Islet of Langerhans (tissue), 1 donor: ENCODE measurements around the gene CCDC85C.
A peak's percentile ranks its signal among the peaks of the same experiment; 100 is the strongest.

ENCODE experiments used
- FAIRE-seq: peaks from one replicate; lab custom pipeline; 2011; peaks lifted over from hg19 to GRCh38; lab: Jason Lieb, UNC

Gene CCDC85C

DNA sequence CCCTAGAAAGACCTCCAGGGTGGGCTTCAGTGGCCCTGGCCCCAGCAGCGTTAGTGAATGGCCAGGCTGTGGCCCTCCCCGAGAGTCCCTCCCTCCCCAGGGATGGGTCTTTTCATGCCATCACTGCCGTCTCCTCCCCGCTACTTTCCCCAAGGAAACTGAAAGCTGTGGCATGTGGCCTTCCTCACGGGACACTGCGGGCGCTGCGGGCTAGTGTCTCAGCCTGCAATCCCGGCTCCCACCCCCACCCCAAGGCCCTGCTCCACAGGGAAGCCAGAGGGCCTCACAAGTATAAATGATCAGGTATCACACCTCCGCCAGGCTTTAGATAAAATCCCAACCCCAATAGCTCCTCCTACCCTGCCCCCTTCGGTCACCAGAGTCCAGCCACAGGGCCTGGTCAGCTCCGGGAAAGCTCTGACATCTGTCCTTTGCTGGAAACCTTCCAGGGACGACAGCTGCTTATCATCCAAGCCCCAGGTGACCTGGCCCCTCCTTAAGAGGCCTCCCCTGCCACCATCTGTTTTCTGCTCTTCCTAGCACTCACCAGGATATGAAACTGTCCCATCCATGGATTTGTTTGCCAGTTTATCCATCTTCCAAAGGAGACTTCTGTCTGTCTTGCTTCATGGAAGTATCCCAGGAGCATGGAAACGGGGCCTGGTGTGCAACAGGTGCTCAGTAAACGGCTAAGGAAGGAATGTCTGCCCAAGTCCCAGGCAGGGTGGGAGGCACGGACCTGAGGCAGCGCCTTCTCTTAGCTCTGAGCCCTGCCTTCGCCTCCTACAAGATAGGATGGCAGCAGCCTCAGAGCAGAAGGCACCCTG is 31.6 kb downstream of the CCDC85C start:
- FAIRE-seq = peak; percentile 87

DNA sequence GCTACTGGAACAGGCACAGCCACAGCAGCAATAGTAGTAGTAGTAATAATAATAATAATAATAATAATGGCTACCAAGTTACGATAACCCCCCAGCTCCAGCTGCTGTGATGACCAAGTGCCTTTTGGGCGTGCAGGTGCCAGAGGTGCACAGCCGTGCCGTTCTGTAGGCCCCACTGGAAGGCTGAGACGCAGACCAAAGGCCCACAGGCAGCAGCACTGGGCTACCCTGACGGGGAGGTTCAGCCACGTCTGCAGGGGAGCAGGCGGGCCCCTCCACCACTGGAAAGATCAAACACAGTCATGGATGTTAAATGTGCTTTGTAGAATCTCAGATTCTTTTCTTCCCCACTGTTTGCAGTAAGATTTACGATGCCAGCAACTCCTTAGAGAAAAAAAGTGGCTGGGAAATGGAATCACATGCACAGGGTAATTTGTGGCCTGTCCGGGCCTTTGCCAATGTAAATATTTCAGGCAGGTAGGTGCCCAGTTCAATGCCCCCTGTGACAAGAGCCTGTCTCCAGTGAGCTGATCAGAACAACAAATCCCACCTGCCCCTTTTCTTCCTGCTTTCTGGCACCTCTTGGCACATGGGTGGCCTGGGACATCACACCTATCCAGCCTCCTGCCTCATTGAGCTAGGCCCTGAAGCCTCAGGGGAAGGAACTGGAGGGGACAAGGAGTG is 32.6 kb downstream of the CCDC85C start:
- FAIRE-seq = no peak

DNA sequence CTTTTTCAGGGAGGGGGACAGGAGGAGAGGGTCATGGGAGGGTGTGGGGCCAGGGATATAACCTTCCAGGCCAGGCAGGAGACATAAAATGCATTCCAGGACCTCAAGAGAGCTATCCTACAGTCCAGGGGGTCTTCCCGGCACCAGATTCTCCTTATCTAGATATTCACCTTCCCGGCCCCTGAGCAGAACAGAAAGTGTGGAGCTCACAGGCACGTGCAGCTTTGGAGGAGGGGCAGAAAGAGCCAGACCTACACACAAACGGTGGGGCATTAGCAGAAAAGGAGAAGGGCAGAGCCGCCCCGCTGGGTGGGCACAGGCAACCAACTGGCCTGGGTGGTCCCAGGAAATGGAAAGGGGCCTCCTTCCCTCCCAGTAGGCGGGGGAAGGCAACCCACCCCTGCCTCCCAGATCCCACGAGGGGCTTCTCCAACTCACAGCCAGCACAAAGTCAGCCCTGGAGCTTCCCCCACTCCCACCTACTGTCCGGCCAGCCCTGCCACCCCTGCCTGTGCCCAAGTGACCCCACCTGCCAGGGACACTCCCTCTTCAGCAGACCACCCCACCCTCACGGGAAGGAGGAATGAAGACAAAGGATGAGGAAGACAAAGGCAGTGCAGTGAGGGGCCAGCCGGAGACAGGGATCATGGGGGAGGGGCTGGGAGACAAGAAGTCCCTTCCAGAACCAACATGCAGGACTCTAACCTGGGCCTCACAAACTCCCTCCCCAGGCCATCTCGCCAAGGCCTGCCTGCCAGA is 33.3 kb downstream of the CCDC85C start:
- no peak for FAIRE-seq

DNA sequence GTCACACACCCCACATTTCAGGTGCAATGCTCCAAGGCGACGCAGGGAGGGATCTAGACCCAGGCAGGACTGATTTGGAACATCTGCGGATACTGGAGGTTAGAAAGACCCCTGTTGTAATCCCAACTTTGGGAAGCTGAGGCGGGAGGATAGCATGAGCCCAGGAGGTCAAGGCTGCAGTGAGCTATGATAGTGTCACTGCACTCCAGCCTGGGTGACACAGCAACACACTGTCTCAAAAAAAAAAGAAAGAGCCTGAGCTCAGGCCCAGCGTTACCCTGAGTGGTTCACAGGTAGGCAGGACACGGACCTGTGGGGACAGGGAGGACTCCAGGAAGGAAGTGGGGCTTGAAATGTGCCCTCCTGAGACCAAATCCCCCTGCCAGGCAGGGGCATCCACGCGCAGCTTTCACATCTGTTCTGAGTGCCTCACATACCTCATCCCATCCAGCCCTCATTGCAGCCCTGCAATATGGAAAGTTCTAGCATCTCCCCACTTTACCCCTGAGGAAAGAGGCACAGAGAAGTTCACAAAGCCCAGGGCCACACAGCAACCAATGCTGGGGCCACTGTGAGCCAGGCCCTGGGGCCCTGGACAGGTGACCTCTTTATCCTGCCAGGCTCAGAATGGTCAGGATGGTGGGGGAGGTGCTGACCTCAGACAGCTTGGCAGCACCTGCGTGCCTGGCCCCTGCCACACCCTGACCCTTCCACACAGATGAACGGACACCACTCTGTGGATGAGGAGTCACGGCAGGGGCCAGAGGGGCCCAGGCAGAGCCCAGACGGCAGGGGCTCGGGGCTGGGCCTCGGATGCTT is 34.1 kb downstream of the CCDC85C start:
- no peak for FAIRE-seq

DNA sequence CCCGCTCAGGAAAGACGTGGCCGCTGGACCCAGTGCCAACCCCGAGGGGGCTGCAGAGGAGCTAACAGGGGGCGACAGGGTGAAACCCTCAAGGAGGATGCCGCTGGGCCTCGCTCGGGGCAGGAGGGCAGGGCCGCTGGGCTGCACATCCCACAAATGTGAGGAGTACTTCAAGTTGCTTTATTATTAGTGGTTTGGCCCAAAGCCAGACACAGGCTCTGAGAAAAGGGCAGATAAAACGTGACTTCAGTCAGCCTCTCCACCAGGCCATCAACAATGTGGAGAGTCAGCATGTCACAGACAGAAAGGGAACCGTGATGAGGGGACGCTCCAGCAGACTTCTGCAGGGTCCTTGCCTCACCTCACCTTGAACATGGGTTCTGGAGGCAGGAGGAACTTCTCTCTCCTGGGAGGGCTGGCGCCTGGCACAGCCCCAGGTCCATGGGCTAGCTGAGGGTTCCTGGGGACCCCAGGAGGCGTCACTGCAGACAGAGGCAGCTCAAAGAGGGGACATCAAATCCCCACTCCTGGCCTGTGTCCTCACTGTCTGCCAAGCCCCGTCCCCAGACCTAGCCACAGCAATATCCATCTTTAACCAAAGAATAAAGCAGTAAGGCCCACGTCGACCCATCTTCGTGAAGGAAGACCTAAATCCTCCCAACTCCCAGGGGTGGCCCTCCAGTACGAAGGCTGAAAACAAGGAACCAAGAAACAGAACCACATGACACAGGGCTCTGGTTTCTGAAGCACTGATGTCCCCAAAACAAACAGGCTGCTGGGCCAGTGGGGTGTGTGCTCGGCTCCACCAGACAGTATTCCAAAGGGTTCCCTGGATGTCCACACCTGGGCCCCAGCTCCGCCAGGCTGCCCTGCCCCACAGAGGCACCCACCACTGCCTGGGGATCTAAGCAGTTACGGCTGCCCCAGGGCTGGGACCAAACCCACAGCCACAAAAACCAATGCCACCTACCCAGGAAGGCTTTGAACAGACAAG is 35.1 kb downstream of the CCDC85C start:
- no peak for FAIRE-seq

DNA sequence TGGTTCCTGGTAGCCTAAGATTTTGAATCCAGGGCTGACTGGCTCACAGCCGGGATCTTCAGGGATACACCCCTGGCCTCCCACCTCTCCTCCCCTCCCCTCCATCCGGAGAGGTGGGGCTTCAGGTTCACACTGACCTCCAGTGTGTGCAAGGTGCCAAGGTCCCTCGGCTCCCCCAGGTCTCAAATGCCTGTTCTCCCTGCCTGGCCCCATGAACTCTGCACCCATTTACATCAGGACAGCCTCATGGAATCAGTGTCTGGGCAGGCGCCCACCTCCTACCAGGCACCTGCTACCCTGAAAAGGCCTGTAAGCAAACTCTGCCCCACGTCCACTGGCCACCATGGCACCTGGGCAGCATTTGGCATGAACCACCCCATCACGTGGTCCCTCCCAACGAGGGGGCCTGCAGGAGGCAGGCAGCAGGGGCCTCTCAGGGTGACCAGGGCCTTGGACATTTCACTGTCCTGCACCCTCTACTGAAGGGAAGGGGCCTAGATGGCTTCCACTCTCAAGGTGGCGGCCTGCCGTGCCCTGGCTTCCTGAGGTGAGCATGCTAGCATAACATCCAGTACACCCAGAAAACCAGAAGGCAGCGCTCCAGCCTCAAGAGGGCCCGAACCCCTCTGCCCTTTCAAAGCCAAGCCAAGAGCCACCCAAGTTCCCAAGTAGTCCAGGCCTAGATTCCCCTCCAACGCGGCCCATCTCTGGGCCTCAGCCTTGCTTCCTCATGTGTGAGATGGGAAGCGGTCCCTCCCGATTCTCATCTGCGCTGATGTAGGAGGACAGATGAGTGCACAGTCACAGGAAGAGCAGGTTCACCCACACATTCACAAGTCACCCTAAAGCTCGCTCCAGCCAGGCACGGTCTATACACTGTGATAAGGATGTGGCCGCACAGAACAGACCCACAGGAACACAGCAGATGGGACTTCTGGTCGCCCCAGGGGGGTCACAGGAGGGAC is 37.3 kb downstream of the CCDC85C start:
- FAIRE-seq = no peak

DNA sequence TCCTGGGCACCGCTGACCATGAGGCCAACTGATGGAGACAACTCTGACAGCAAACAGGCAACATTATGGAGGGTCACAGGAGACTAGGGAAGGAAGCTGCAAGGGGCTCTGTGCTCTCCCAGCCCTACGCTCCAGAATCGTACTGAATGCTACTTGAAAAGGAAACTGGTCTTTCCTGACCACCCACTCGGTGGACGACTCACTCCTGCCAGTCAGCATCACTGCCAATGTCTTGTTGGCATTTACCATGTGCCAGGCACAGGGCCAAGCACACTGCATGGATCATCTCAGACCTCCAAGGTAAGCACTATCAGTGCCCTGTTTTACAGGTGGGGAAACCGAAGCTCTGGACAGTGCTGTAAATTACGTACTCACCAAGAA is 38.0 kb downstream of the CCDC85C start:
- no peak for FAIRE-seq

DNA sequence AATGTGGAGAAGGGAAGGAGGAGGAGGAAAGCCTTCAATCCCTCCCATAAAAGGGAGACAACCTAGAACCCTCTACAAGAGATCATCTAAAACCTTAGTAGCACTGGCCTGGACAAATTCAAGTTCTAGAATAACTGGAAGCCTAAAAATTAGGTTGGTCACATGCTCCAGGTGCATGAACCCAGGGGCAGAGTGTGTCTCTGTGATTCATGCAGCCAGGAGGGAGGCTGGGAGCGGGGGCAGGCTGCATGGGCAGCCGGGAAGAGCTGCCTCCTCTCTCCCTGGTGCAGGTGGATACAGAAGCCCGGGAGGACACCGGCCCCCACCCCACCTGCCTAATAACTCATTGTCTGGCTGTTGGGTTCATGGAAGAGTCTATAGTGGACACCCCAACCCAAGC is 38.6 kb downstream of the CCDC85C start:
- FAIRE-seq = no peak

DNA sequence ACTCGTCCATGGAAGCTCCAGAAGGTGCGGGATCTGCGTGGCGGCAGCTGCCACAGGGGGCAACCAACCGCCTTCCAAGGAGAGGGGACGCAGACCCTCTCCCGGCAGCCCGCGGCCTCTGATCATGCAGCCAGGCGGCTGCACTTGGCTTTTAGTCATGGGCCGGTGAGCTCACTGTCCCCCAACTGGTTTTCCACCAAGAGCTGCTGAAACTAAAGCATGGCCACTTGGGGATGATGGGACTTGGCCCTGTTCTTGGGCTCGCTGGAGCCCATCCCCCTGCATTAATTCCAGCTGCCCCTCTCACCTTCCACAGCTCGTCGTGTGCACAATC is 39.1 kb downstream of the CCDC85C start:
- FAIRE-seq = no peak

DNA sequence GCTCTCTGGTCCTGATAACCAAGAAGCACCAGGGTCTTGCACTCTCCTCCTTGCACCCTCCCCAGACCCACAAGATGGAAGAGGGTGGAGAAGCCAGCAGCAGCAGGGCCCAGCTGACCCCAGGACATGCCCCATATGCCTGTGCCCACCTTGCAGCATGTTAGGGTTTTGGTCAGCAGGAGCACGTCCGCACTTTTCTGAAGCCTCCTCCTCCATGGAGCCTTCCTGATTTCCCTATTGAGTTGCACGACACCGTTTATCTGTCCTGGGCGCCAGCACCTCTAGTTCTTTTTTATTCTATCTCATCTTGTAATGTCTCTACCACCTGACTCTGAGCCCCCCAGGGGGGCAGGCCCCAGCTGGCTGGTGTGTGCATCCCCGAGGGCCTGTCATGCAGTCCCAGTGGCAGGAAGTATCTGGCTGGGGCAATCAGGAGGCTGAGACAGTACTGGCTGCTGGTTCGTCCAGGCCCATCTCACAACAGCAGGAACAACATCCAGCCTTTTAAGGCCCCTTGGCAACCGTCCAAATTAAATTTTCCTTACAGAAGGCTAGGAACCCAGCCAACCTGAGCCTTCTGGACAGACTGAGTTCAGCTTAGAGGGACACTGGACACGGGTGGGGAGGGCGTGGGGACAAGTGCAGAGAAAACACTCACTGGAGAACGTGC is 39.6 kb downstream of the CCDC85C start:
- no peak for FAIRE-seq

DNA sequence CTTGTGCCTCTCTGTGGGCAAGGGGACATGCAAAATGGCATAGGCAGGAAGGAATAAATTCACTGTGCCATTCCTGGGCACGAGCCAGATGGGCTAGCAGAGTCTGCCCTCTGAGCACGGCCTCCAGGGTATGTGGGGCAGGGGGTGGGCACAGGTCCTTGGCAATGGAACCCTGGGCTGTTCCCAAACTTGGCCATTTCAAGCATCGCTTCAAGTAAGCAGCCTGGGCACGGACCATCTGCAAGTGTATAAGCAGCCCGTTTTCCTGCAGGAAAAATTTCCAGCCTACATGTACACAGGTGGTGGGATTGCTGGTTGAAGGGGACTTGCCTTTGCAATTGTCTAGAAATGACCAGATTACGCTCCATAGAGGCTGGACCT is 40.3 kb downstream of the CCDC85C start:
- FAIRE-seq = no peak

DNA sequence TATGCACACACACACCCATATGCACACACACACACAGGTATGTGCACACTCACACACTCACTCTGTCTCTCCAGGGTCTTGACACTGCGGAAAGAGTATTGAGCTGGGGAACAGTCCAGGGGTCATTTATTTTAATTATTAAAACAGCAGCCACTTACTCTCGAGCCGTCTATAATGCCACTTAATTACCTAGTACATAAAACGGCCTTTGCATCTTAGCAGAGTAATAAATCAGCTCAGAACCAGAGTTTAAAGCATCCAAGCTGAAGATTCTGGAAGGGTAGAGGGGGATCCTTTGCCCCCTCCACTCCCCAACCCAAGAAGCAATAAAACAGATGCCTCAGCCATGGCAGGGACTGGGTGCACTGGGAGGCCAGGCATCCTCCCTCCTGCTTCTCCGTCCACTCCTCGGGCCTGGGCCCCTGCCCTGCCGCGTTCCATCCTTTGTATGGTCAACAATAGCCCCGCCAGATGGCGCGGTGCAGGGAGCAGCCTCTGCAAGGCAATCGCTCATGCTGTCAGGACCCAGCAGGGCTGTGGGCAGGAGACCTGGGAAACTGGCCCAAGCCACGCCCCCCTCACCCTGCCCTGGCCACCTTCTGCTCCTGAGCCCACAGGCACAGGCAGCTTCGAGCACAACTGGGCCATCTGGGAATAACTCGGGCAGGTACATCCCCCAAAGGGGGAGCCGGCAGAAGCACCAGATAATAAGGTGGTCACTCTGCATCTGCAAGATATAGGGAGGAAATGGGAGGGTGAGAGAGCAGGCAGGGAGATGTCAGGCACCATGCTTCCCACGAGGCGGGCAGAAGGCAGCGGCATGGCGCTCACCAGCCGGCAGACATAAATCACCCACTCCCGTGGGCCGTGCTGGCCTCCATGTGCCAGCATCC is 40.9 kb downstream of the CCDC85C start:
- peak; percentile 9 for FAIRE-seq

DNA sequence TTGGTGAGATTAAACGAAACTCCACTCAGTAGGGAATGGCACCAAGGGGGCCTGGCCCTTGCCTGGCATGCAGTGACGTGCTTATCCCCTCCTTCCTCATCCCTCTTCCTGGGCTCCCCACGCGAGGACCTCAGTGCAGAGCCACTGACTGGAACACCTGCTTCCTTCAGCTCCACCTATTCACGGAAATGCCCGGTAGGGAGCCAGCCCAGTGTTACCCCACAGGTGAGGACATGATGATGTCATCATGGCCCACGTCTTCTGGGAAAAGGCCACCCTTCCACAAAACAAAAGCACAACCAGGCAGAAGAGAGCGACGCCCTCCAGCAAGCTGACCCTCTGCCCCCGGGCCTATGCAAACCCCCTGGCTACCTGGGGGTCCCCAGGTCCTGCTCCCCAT is 42.1 kb downstream of the CCDC85C start:
- FAIRE-seq = no peak

DNA sequence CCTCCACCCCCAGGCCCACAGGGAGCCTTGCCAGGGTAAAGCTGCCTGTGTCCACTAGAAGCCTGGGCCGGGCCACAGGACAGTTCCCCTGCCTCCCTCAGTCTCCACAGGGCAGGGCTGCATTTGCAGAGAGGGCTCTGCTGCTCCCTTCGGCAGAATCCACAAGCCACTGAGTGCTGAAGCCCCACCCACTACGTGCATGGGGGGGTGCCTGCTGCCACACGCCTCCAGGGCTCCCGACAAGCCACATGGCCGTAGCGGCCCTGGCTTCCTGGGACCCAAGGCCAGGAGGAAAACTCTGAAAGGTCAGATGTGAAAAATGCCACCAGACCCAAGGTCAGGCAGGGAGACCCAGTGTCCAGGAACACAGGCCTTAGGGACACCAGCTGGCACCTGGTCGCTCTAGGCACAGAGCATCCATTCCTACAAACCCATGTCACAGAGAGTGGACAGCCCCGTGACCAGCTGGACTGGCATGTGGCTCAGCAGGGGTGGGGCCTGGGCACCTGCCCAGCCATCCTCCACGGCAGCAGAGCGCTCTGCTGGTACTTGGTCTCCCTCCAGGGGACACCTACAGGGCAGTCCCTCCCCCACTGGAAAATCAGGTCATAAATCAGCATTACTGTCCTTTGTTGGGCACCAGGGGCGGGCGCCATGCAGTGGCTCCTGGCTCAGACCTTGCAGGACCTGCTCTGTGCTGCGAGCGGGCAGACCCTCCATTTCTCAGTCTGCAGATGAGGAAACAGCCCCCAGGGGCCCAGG is 42.9 kb downstream of the CCDC85C start:
- no peak for FAIRE-seq

DNA sequence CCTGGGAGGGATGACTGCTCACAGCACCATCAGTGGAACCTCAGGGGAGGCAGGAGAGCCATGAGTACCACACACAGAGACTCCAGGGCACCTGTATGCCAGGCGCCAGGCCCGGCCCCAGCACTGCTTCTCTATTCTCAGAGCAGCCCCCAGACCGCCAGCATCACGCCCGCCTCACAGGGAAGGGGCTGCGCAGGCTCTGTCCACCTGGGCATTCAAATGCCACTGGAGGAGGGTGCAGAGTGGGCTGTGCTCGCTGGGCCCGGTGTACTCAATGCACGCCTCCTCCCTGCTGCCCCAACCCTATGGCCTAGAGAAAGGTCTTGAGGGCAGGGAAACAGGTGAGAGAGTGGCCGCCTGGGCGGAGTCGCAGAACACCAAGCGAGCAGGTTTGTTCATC is 43.6 kb downstream of the CCDC85C start:
- FAIRE-seq = no peak

DNA sequence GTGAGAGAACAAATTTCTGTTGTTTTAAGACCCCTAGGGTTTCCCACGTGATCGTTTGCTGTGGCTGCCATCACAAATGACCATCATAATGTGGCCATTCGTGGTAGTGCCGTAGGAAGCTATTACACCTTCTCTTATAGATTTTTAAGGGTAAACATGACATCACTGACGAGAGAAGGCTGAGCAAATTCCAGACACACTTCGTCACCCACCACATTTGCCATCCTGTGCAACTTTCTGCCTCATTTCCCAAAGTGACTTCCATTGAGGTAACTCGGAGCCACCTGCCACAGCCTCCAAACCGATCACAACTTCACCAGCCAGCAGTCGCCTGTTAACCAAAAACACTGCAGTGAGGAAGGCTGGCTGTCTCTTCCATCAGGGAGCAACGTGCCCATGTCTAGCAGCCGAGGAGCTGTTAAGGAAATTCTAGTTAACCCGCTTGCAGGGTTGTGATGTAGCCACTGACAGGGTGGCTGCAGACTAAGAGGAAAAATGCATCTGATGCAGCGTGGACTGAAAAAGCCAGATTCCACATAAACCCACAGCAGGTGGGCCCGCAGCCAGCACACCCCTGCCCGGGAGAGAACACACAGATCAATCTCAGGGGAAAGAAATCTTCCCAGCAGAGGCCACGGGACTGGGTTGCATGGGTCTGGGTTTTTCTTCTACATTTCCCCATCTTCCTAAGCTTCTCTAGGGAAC is 44.6 kb downstream of the CCDC85C start:
- peak; percentile 66 for FAIRE-seq
